ENCODE data around the gene ATP11B.

Gene ATP11B

GRCh38 chr3:182919866-182920357 is 126.6 kb downstream of the ATP11B start:
- no peak for DNase-seq
- H3K79me1 ChIP-seq (replicated peaks; ENCODE audit: low read length, poor library complexity, severe bottlenecking) = no peaks in the 10 kb centered on the region
- no peak overlapping the region for H3K14ac ChIP-seq (ENCODE audit: low read length in 2 of 2)
- no peak overlapping the region for H3K4me2 ChIP-seq (ENCODE audit: low read length, poor library complexity, severe bottlenecking)
- no peak overlapping the region for H4K8ac ChIP-seq (ENCODE audit: low read length)
- no peak overlapping the region for H2BK15ac ChIP-seq (ENCODE audit: low read depth, poor library complexity, severe bottlenecking)
- H3K9ac ChIP-seq (ENCODE audit: low read length) = no peak overlapping the region
- H3K18ac ChIP-seq (ENCODE audit: low read depth in 1 of 2, low read length in 2 of 2) = no peak overlapping the region
- no peak overlapping the region for H4K91ac ChIP-seq (ENCODE audit: low read length)
- H3K27me3 ChIP-seq (ENCODE audit: control insufficient read depth in 1 of 2, insufficient read depth in 1 of 2, low read length in 2 of 2) = no peaks in the 10 kb centered on the region
- H2AK5ac ChIP-seq (ENCODE audit: low read length, severe bottlenecking) = no peak overlapping the region
- peaks cover 3% of the 10 kb centered on the region for H3K4me1 ChIP-seq (ENCODE audit: control insufficient read depth, insufficient read depth, low read depth, low read length)
- no CpG with 5 or more reads among the region's 5 CpGs for WGBS
- no peak overlapping the region for H3K4me3 ChIP-seq (ENCODE audit: insufficient read depth in 1 of 2, low read depth in 1 of 2, low read length in 2 of 2)
- H2BK5ac ChIP-seq (ENCODE audit: low read depth, low read length, poor library complexity, severe bottlenecking) = no peak overlapping the region
- no peak overlapping the region for H2BK120ac ChIP-seq (ENCODE audit: low read depth, low read length)
- H2BK12ac ChIP-seq (ENCODE audit: low read length in 2 of 2) = no peak overlapping the region
- H2AFZ ChIP-seq (ENCODE audit: low read depth, low read length) = no peak overlapping the region
- H3K27ac ChIP-seq (ENCODE audit: low read length, poor library complexity, severe bottlenecking) = no peak overlapping the region
- no peak overlapping the region for H3K4ac ChIP-seq (ENCODE audit: low read depth in 1 of 2, low read length in 2 of 2)
- peaks cover 0 to 28% of the 10 kb centered on the region in 2 experiments for H3K36me3 ChIP-seq (ENCODE audit: control insufficient read depth in 1 of 2, insufficient read depth in 2 of 2, low read depth in 1 of 2, low read length in 2 of 2)
- H3K9me3 ChIP-seq (ENCODE audit: control insufficient read depth, low read length) = no peaks in the 10 kb centered on the region
- H3K23ac ChIP-seq (ENCODE audit: low read length in 2 of 2) = no peak overlapping the region

GRCh38 chr3:182920515-182921084 is 127.3 kb downstream of the ATP11B start:
- no peaks in the 10 kb centered on the region for H3K9me3 ChIP-seq (ENCODE audit: control insufficient read depth, low read length)

GRCh38 chr3:182921665-182922355 is 128.5 kb downstream of the ATP11B start:
- Histone ChIP-seq H2BK12ac (ENCODE audit: low read length in 2 of 2) (no peak overlapping the region), H3K4ac (ENCODE audit: low read depth in 1 of 2, low read length in 2 of 2) (no peak overlapping the region), H3K18ac (ENCODE audit: low read depth in 1 of 2, low read length in 2 of 2) (no peak overlapping the region), H2BK5ac (ENCODE audit: low read depth, low read length, poor library complexity, severe bottlenecking) (no peak overlapping the region), H3K14ac (ENCODE audit: low read length in 2 of 2) (no peak overlapping the region), H3K27ac (ENCODE audit: low read length, poor library complexity, severe bottlenecking) (no peak overlapping the region), H4K91ac (ENCODE audit: low read length) (no peak overlapping the region), H3K4me3 (ENCODE audit: insufficient read depth in 1 of 2, low read depth in 1 of 2, low read length in 2 of 2) (no peak overlapping the region), H2AFZ (ENCODE audit: low read depth, low read length) (no peak overlapping the region), H3K27me3 (ENCODE audit: control insufficient read depth in 1 of 2, insufficient read depth in 1 of 2, low read length in 2 of 2) (no peaks in the 10 kb centered on the region), H3K4me1 (ENCODE audit: control insufficient read depth, insufficient read depth, low read depth, low read length) (peaks cover 3% of the 10 kb centered on the region), H3K79me1 (replicated peaks; ENCODE audit: low read length, poor library complexity, severe bottlenecking) (no peaks in the 10 kb centered on the region), H3K4me2 (ENCODE audit: low read length, poor library complexity, severe bottlenecking) (no peak overlapping the region), H3K9me3 (ENCODE audit: control insufficient read depth, low read length) (no peaks in the 10 kb centered on the region), H3K36me3 (ENCODE audit: control insufficient read depth in 1 of 2, insufficient read depth in 2 of 2, low read depth in 1 of 2, low read length in 2 of 2) (peaks cover 0 to 17% of the 10 kb centered on the region in 2 experiments), H4K8ac (ENCODE audit: low read length) (no peak overlapping the region), H3K23ac (ENCODE audit: low read length in 2 of 2) (no peak overlapping the region), H2BK120ac (ENCODE audit: low read depth, low read length) (no peak overlapping the region), H2AK5ac (ENCODE audit: low read length, severe bottlenecking) (no peak overlapping the region), H3K9ac (ENCODE audit: low read length) (no peak overlapping the region), H2BK15ac (ENCODE audit: low read depth, poor library complexity, severe bottlenecking) (no peak overlapping the region)
- DNase-seq = no peak
- 100% methylated on average over 1 of the region's 4 CpGs for WGBS

More at GRCh38 chr3:182920515-182921084, 127.3 kb downstream of the ATP11B start:
- no peaks in the 10 kb centered on the region for H3K27me3 ChIP-seq (ENCODE audit: control insufficient read depth in 1 of 2, insufficient read depth in 1 of 2, low read length in 2 of 2)
- peaks cover 3% of the 10 kb centered on the region for H3K4me1 ChIP-seq (ENCODE audit: control insufficient read depth, insufficient read depth, low read depth, low read length)
- no peak overlapping the region for H3K4me3 ChIP-seq (ENCODE audit: insufficient read depth in 1 of 2, low read depth in 1 of 2, low read length in 2 of 2)
- H2AFZ ChIP-seq (ENCODE audit: low read depth, low read length) = no peak overlapping the region
- no peak overlapping the region for H3K4me2 ChIP-seq (ENCODE audit: low read length, poor library complexity, severe bottlenecking)
- H2BK12ac ChIP-seq (ENCODE audit: low read length in 2 of 2) = no peak overlapping the region
- no peak overlapping the region for H4K91ac ChIP-seq (ENCODE audit: low read length)
- H2AK5ac ChIP-seq (ENCODE audit: low read length, severe bottlenecking) = peak overlapping the region; percentile 19
- no peaks in the 10 kb centered on the region for H3K79me1 ChIP-seq (replicated peaks; ENCODE audit: low read length, poor library complexity, severe bottlenecking)
- H2BK5ac ChIP-seq (ENCODE audit: low read depth, low read length, poor library complexity, severe bottlenecking) = no peak overlapping the region
- no peak overlapping the region for H3K9ac ChIP-seq (ENCODE audit: low read length)
- no peak overlapping the region for H2BK15ac ChIP-seq (ENCODE audit: low read depth, poor library complexity, severe bottlenecking)
- H3K36me3 ChIP-seq (ENCODE audit: control insufficient read depth in 1 of 2, insufficient read depth in 2 of 2, low read depth in 1 of 2, low read length in 2 of 2) = peaks cover 0 to 24% of the 10 kb centered on the region in 2 experiments
- WGBS = 54% methylated on average over 8 of the region's 9 CpGs
- H3K4ac ChIP-seq (ENCODE audit: low read depth in 1 of 2, low read length in 2 of 2) = no peak overlapping the region
- peak overlapping the region; percentile 1 for H3K27ac ChIP-seq (ENCODE audit: low read length, poor library complexity, severe bottlenecking)
- no peak overlapping the region for H2BK120ac ChIP-seq (ENCODE audit: low read depth, low read length)
- no peak overlapping the region for H3K18ac ChIP-seq (ENCODE audit: low read depth in 1 of 2, low read length in 2 of 2)
- no peak overlapping the region for H3K14ac ChIP-seq (ENCODE audit: low read length in 2 of 2)
- H3K23ac ChIP-seq (ENCODE audit: low read length in 2 of 2) = no peak overlapping the region
- DNase-seq = no peak
- H4K8ac ChIP-seq (ENCODE audit: low read length) = peak overlapping the region; percentile 35

- Histone ChIP-seq H4K8ac (ENCODE audit: low read length) (no peak overlapping the region), H3K23ac (ENCODE audit: low read length in 2 of 2) (no peak overlapping the region), H2AFZ (ENCODE audit: low read depth, low read length) (no peak overlapping the region), H2BK5ac (ENCODE audit: low read depth, low read length, poor library complexity, severe bottlenecking) (no peak overlapping the region), H3K9ac (ENCODE audit: low read length) (peak overlapping the region; percentile 39), H4K91ac (ENCODE audit: low read length) (no peak overlapping the region), H3K79me1 (replicated peaks; ENCODE audit: low read length, poor library complexity, severe bottlenecking) (no peaks in the 10 kb centered on the region), H3K18ac (ENCODE audit: low read depth in 1 of 2, low read length in 2 of 2) (no peak overlapping the region), H3K14ac (ENCODE audit: low read length in 2 of 2) (no peak overlapping the region), H3K36me3 (ENCODE audit: control insufficient read depth in 1 of 2, insufficient read depth in 2 of 2, low read depth in 1 of 2, low read length in 2 of 2) (peaks cover 0 to 3% of the 10 kb centered on the region in 2 experiments), H2BK120ac (ENCODE audit: low read depth, low read length) (no peak overlapping the region), H3K4ac (ENCODE audit: low read depth in 1 of 2, low read length in 2 of 2) (no peak overlapping the region), H2BK12ac (ENCODE audit: low read length in 2 of 2) (no peak overlapping the region), H3K9me3 (ENCODE audit: control insufficient read depth, low read length) (no peaks in the 10 kb centered on the region), H3K4me1 (ENCODE audit: control insufficient read depth, insufficient read depth, low read depth, low read length) (peaks cover 2% of the 10 kb centered on the region), H2AK5ac (ENCODE audit: low read length, severe bottlenecking) (no peak overlapping the region), H3K4me2 (ENCODE audit: low read length, poor library complexity, severe bottlenecking) (no peak overlapping the region), H3K27me3 (ENCODE audit: control insufficient read depth in 1 of 2, insufficient read depth in 1 of 2, low read length in 2 of 2) (no peaks in the 10 kb centered on the region), H3K4me3 (ENCODE audit: insufficient read depth in 1 of 2, low read depth in 1 of 2, low read length in 2 of 2) (peak overlapping the region in 1 of 2 experiments; percentile 22), H3K27ac (ENCODE audit: low read length, poor library complexity, severe bottlenecking) (no peak overlapping the region), H2BK15ac (ENCODE audit: low read depth, poor library complexity, severe bottlenecking) (no peak overlapping the region)
- WGBS = 94% methylated on average over 4 of the region's 4 CpGs
- DNase-seq = peak; percentile 40
Observed at GRCh38 chr3:182925330-182925943, 132.1 kb downstream of the ATP11B start.
